ENCODE measurements around the gene ZC3H4.

Gene ZC3H4

DNA sequence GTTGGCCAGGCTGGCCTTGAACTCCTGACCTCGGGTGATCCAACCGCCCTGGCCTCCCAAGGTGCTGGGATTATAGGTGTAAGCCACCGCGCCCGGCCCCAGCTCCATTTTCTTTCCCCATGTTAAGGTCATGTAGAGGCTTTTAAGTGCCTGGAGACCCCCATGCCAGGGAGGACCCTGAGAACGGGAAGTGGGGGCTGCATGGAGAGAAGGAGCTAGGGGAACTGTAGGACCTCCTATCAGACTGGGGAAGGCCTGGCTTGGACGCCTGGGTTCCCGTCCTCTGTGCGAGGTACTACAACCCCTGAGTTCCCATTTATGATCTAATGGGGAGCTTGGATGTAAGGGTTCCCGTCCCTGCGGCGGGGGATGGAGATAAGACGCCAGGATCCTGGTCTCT lies 94.7 kb downstream of the ZC3H4 start:
- no peak for DNase-seq

All from NCI-H446 treated with DMSO at 0.1 percent for 48 hours (cell line).